HepG2 (cell line): ENCODE results near the gene SF3A2. TPM values are rescaled to one million over a fixed set of nuclear protein-coding genes. Genes with fewer than 3 reads are reported as not detected.
A peak's percentile ranks its signal among the peaks of the same experiment; 100 is the strongest.

ENCODE experiments used
- BRD4 ChIP-seq: sonication (generic); formaldehyde crosslinking; IDR thresholded peaks from 2 replicates; pipeline ENCODE4 v1.4.0; 2020; ENCODE audit warnings: missing genetic modification reagents
- EZH2 ChIP-seq: conservative IDR thresholded peaks from 2 replicates; pipeline ENCODE4 v1.6.1; 2012; ENCODE audit warnings: mild to moderate bottlenecking, low read depth, low read length, moderate library complexity
- FOXC1 ChIP-seq: sonication (generic); formaldehyde crosslinking; IDR thresholded peaks from 2 replicates; pipeline ENCODE4 v1.8.0; 2022; ENCODE audit warnings: mild to moderate bottlenecking, missing genetic modification reagents, borderline replicate concordance
- FOXP1 ChIP-seq, 2 experiments: fragments of 450-650 bp in 1 of 2; IDR thresholded peaks; 2 replicates each; pipeline ENCODE4 v1.6.1; 2017 to 2018; ENCODE audit warnings: antibody characterized with exemption in 1 of 2
- SRSF4 ChIP-seq: fragments of 200-400 bp; formaldehyde crosslinking; IDR thresholded peaks from one replicate; pipeline ENCODE4 v1.6.1; 2018; ENCODE audit warnings: mild to moderate bottlenecking, low read depth, low read length, moderate library complexity; ENCODE audit not compliant: poor library complexity, severe bottlenecking
- TBP ChIP-seq: sonication (generic); formaldehyde crosslinking; IDR thresholded peaks from 2 replicates; pipeline ENCODE4 v1.5.0; 2020; ENCODE audit warnings: missing genetic modification reagents
- U2AF1 ChIP-seq: fragments of 200-400 bp; formaldehyde crosslinking; optimal IDR thresholded peaks from 2 replicates; pipeline ENCODE3; 2017; ENCODE audit warnings: mild to moderate bottlenecking, low read depth, low read length
- ZC3H4 ChIP-seq: sonication (generic); formaldehyde crosslinking; IDR thresholded peaks from 2 replicates; pipeline ENCODE4 v1.4.0; 2020; ENCODE audit warnings: missing genetic modification reagents, borderline replicate concordance
- ZNF253 ChIP-seq: sonication (generic); formaldehyde crosslinking; IDR thresholded peaks from 2 replicates; pipeline ENCODE4 v1.8.0; 2022; ENCODE audit warnings: mild to moderate bottlenecking, missing genetic modification reagents, borderline replicate concordance
- ZNF337 ChIP-seq: sonication (generic); formaldehyde crosslinking; IDR thresholded peaks from 2 replicates; pipeline ENCODE4 v1.5.1; 2020; ENCODE audit warnings: missing genetic modification reagents, low read depth, mild to moderate bottlenecking, borderline replicate concordance
- ZNF605 ChIP-seq: sonication (generic); formaldehyde crosslinking; IDR thresholded peaks from 2 replicates; pipeline ENCODE4 v1.8.0; 2022; ENCODE audit warnings: mild to moderate bottlenecking, missing genetic modification reagents
- polyA plus RNA-seq, 8 experiments: library from polyadenylated mRNA; depleted of rRNA in 3 of 8; stranded (reverse) in 7 of 8; unstranded in 1 of 8; fragments of >200 nt; fragmentation: Illumina TruSeq in 4 of 8; extraction: Trizol in 4 of 8; gene quantifications; 2 replicates each; pipeline versions ENCODE4 v1.2.1 to v1.2.3, GENCODE V29; 2011 to 2016; ENCODE audit warnings: low read depth in 4 of 8, missing spikeins in 1 of 8, mixed read lengths in 1 of 8; ENCODE audit not compliant: insufficient read depth in 1 of 8
- total RNA-seq, 5 experiments: library from RNA; depleted of rRNA; stranded (reverse); fragments of >200 nt; fragmentation: Illumina TruSeq; extraction: Trizol; gene quantifications; 2 replicates each; pipeline ENCODE4 v1.2.3, GENCODE V29; 2016; ENCODE audit warnings: low read depth in 1 of 5
- TF ChIP-seq, protein P1 (sequence below): IDR thresholded peaks from 2 replicates; pipeline ENCODE4 v1.6.1; 2012; ENCODE audit warnings: inconsistent platforms
- TF ChIP-seq, protein P2 (sequence below): sonication (generic); formaldehyde crosslinking; conservative IDR thresholded peaks from 2 replicates; pipeline ENCODE4 v1.8.0; 2022; ENCODE audit warnings: mild to moderate bottlenecking, moderate library complexity, missing genetic modification reagents
- TF ChIP-seq, protein P3 (sequence below): sonication (generic); formaldehyde crosslinking; IDR thresholded peaks from 2 replicates; pipeline ENCODE4 v1.9.0; 2021; ENCODE audit warnings: missing genetic modification reagents, borderline replicate concordance
- TF ChIP-seq, protein P4 (sequence below): IDR thresholded peaks from 2 replicates; pipeline ENCODE4 v1.6.1; 2016; ENCODE audit warnings: low read depth, control low read depth
- TF ChIP-seq, protein P5 (sequence below): sonication (generic); formaldehyde crosslinking; IDR thresholded peaks from 2 replicates; pipeline ENCODE4 v1.9.0; 2021; ENCODE audit warnings: missing genetic modification reagents, borderline replicate concordance

Gene SF3A2
- total and polyA plus RNA-seq, 2 of the 13 experiments (the other 11 are each of a cell fraction or from before 2014, with no cell fraction given): 8.6 to 8.8 TPM

DNA sequence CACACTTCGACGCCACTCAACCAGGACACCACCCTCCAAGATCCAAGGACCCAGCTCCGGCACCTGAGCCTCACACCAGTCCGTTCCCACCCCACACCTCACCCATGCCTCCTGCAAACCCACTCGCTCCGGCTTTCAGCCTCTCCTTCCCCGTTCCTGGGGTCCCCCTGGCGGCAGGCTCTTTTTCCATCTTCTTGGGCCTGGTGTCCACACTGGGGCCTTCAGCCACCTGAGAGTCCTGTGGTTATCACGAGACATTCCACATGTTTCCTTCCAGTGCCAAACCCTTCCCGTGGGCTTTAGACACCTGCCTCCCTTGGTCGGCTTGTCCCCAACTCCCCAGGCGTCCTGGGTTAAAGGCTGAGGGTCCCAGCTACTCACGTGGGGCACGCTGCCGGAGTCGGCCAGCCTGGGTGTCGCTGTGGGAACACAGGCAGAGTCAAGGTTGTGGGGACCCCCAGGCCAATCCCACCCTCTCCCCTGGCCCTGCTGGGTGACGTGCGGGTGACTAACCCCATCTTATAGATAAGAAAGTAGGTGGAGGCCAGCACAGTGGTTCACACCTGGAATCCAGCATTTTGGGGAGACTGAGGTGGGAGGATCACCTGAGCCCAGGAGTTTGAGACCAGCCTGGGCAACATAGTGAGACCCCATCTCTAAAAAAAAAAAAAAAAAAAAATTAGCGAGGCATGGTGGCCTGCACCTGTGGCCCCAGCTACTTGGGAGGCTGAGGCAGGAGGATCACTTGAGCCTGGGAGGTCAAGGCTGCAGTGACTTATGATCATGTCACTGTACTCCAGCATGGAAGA is 17.6 kb downstream of the SF3A2 start (continued):
- TF ChIP-seq BRD4 (CRISPR knock-in tag): 0 out of 2 replicates have a peak, but pooled peaks have one; percentile 2
- TF ChIP-seq, protein P1, sequence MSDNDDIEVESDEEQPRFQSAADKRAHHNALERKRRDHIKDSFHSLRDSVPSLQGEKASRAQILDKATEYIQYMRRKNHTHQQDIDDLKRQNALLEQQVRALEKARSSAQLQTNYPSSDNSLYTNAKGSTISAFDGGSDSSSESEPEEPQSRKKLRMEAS: peak; percentile 53
- TF ChIP-seq, protein P2, sequence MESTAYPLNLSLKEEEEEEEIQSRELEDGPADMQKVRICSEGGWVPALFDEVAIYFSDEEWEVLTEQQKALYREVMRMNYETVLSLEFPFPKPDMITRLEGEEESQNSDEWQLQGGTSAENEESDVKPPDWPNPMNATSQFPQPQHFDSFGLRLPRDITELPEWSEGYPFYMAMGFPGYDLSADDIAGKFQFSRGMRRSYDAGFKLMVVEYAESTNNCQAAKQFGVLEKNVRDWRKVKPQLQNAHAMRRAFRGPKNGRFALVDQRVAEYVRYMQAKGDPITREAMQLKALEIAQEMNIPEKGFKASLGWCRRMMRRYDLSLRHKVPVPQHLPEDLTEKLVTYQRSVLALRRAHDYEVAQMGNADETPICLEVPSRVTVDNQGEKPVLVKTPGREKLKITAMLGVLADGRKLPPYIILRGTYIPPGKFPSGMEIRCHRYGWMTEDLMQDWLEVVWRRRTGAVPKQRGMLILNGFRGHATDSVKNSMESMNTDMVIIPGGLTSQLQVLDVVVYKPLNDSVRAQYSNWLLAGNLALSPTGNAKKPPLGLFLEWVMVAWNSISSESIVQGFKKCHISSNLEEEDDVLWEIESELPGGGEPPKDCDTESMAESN (CRISPR knock-in tag): no peak
- TF ChIP-seq U2AF1: no peak
- TF ChIP-seq ZNF253: no peak
- no peak for TF ChIP-seq ZNF337 (CRISPR knock-in tag)
- TF ChIP-seq, protein P3, sequence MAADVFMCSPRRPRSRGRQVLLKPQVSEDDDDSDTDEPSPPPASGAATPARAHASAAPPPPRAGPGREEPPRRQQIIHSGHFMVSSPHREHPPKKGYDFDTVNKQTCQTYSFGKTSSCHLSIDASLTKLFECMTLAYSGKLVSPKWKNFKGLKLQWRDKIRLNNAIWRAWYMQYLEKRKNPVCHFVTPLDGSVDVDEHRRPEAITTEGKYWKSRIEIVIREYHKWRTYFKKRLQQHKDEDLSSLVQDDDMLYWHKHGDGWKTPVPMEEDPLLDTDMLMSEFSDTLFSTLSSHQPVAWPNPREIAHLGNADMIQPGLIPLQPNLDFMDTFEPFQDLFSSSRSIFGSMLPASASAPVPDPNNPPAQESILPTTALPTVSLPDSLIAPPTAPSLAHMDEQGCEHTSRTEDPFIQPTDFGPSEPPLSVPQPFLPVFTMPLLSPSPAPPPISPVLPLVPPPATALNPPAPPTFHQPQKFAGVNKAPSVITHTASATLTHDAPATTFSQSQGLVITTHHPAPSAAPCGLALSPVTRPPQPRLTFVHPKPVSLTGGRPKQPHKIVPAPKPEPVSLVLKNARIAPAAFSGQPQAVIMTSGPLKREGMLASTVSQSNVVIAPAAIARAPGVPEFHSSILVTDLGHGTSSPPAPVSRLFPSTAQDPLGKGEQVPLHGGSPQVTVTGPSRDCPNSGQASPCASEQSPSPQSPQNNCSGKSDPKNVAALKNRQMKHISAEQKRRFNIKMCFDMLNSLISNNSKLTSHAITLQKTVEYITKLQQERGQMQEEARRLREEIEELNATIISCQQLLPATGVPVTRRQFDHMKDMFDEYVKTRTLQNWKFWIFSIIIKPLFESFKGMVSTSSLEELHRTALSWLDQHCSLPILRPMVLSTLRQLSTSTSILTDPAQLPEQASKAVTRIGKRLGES (CRISPR knock-in tag): no peak
- TF ChIP-seq ZC3H4 (CRISPR knock-in tag): no peak
- TF ChIP-seq FOXP1 (IDR thresholded peaks at IDR 0.05): no peak
- TF ChIP-seq FOXP1 (CRISPR knock-in tag; IDR thresholded peaks at IDR 0.05): no peak
- TF ChIP-seq, protein P4, sequence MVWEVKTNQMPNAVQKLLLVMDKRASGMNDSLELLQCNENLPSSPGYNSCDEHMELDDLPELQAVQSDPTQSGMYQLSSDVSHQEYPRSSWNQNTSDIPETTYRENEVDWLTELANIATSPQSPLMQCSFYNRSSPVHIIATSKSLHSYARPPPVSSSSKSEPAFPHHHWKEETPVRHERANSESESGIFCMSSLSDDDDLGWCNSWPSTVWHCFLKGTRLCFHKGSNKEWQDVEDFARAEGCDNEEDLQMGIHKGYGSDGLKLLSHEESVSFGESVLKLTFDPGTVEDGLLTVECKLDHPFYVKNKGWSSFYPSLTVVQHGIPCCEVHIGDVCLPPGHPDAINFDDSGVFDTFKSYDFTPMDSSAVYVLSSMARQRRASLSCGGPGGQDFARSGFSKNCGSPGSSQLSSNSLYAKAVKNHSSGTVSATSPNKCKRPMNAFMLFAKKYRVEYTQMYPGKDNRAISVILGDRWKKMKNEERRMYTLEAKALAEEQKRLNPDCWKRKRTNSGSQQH (CRISPR knock-in tag): no peak
- TF ChIP-seq SRSF4: no peak
- TF ChIP-seq FOXC1: no peak
- TF ChIP-seq TBP: no peak
- TF ChIP-seq EZH2: no peak
- no peak for TF ChIP-seq ZNF605 (CRISPR knock-in tag)
- TF ChIP-seq, protein P5, sequence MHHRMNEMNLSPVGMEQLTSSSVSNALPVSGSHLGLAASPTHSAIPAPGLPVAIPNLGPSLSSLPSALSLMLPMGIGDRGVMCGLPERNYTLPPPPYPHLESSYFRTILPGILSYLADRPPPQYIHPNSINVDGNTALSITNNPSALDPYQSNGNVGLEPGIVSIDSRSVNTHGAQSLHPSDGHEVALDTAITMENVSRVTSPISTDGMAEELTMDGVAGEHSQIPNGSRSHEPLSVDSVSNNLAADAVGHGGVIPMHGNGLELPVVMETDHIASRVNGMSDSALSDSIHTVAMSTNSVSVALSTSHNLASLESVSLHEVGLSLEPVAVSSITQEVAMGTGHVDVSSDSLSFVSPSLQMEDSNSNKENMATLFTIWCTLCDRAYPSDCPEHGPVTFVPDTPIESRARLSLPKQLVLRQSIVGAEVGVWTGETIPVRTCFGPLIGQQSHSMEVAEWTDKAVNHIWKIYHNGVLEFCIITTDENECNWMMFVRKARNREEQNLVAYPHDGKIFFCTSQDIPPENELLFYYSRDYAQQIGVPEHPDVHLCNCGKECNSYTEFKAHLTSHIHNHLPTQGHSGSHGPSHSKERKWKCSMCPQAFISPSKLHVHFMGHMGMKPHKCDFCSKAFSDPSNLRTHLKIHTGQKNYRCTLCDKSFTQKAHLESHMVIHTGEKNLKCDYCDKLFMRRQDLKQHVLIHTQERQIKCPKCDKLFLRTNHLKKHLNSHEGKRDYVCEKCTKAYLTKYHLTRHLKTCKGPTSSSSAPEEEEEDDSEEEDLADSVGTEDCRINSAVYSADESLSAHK (CRISPR knock-in tag): no peak
